Putamen (tissue), 1 donor: Measurements from ENCODE around the gene NR3C2.
"Not testable (repeated sequence)": the region's sequence is repeated elsewhere in the genome, so short reads cannot be mapped to it uniquely, and the experiment has no call there.

Source experiments
- DNase-seq: peaks from one replicate; pipeline ENCODE4 v3.0.0-alpha.2; 2016; ENCODE audit warnings: low spot score

The NR3C2 gene

DNA sequence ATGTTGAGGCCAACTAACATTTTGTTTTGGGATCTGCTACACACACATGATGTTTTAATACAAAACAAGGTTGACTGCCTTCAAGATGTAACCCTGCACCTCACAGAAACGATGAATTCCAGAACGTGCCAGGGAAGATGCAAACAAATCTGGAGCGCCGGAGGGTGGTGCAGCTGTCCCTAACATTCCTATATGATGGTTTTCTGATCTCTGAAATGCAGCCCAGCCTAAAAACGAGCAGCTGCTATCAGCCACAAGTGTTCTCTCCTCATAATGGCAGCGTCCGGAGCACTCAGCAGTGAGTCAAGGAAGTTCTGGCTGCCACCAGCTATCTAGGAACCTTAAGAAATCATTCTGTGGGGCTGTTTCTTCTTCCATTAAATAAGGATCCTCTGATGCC lies 333.4 kb downstream of the NR3C2 start:
- no peak for DNase-seq

GRCh38 chr4:148103597-148104355 lies 338.4 kb downstream of the NR3C2 start:
- no peak for DNase-seq

DNA sequence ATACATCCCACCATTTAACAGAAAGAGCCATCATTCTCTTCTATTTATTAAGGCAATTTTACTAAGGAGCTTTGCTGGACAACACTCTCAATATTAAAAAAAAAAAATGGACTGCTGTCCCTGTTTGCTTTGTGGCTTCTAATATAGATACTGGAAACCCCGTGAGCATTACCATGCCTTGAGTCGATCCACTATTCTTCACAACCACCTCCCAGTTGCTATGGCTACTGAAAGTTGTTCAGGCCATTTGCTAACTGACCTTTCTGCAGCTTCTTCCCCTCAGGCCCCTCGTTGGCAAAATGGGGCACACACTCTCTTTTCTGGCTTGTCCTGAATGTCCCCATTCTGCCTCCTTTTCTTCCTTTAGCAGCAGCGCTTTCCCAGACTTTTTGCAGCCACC lies 340.4 kb downstream of the NR3C2 start:
- no peak for DNase-seq

GRCh38 chr4:148101235-148101634 lies 341.0 kb downstream of the NR3C2 start:
- no peak for DNase-seq

DNA sequence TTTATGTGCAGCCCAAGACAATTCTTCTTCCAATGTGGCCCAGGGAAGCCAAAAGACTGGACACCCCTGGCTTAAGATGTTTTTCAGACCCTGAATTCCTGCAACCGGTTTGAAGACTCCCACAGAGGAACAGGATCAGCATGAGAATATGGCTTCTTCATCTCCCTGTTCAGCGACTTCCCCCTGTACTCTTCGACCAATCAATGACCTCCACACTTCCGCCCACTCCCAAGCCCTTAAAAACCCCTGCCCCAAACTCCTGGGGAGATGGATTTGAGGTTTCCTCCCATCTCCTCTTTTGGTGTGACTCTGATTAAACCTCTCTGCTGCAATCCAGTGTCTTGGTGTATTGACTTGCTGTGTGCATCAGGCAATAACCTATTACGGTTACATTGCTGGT lies 344.4 kb downstream of the NR3C2 start:
- DNase-seq = no peak

GRCh38 chr4:148095346-148095923 lies 346.8 kb downstream of the NR3C2 start:
- no peak for DNase-seq

DNA sequence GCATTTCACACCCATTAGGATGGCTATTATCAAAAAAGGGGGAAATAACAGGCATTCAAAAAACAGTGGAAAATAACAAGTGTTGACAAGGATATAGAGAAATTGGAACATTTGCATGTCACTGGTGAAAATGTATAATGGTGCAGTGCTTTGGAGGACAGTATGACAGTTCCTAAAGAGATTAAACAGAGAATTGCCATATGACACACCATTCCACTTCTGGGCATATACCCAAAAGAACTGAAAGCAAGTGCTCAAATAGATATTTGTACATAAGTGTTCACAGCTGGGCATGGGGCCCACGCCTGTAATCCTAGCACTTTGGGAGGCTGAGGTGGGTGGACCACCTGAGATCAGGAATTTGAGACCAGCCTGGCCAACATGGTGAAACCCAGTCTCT lies 348.1 kb downstream of the NR3C2 start:
- DNase-seq = no peak

- no peak for DNase-seq
Measured at GRCh38 chr4:148093065-148093464, 349.1 kb downstream of the NR3C2 start.

DNA sequence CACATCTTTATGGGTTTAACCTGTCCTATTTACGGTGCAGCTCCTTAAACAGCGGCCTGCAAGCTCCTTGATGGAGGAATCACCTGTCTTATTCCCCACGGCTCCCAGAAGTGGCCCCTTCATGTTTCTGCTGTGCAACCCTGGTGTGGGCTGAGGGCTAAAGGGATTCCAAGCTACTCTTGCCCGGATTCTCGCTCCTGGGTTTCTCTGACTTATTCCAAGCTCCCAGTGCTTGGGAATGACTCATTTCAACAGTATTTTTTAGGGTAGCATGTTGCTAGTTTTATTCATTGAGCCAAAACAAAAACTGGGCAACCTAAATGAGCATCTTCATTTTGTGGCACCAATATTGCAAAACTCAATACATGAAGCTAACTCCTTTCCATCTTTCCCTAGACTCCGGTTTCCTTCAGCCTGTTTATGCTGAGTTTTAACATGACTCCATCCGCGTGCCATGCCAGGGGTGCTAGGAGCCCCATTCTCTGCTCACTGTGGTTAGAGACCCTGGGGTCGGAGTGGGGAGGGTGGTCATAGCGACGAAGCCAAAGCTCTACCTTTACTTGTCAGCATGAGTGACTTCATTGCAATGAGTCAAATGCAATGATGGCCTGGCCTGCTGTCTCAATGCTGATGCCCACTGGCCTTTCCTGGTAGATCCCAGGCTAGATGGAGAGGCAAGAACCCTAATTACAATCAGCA lies 349.7 kb downstream of the NR3C2 start:
- no peak for DNase-seq

DNA sequence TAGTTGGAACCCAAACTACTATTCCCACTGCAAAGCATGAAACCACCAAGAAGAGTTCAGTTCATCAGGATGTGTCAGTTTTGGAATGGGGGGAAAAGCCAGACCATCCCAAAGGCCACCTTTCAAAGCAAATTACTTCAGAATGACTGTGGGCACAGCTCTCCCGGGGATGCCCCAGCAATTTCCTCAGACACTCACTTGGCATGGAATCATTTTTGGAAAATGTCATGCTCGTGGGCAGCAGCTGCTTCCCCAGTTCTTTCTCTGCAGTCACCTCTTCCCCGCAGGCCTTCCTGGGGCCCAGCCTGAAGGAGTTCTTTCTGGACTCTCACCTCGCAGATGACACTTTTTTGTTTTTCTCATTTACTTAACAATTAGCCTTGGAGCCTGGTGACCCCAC lies 350.3 kb downstream of the NR3C2 start:
- DNase-seq = no peak

DNA sequence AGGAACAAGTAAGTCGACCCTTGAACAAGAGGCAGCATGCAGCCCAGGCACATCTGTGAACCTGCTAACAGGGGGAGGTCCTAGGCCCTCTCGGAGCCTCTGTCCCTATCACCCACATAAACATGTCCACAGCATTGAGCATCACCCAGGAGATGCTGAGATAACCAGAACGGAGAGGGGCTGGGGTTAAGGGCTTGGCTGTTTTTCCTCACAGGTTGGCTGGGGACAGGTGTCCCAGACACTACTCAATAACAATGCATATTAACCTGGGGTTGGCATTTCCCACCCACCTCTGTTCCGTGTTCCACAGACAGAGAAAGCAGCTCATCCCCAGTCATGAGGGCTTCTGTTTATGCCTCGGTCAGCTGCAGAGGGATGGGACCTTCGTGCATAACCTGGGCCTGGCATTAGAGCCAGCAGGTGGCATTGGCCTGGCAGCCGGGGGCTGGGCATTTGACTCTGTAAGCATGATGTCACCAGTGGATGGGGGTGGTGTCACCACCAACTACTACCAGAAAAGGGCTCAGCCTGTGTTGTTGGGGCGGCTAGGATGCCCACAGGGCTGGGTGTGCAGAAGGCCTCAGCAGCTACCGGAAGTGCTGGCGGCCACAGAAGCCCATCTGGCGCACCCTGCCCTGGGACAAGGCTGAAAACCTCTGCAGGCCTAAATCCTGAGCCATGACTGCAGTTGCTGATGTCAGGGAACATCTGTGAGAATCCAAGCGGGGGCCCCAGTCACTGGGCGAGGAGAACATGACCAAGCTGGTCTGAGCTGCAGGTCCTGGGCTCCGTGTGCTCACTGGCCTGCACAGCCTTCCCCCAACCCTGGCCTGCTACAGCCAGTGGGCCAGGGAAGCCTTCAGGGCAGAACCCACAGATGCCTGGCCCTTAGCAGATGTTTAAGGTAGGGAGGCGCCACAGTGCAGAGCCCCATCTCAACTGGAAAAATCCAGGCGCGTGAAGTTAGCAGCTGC lies 351.4 kb downstream of the NR3C2 start:
- DNase-seq = no peak

GRCh38 chr4:148090029-148090428 lies 352.2 kb downstream of the NR3C2 start:
- DNase-seq = no peak

- DNase-seq = no peak
Measured at GRCh38 chr4:148089624-148090023, 352.6 kb downstream of the NR3C2 start.

GRCh38 chr4:148083073-148083472 lies 359.1 kb downstream of the NR3C2 start:
- not testable (repeated sequence) for DNase-seq

DNA sequence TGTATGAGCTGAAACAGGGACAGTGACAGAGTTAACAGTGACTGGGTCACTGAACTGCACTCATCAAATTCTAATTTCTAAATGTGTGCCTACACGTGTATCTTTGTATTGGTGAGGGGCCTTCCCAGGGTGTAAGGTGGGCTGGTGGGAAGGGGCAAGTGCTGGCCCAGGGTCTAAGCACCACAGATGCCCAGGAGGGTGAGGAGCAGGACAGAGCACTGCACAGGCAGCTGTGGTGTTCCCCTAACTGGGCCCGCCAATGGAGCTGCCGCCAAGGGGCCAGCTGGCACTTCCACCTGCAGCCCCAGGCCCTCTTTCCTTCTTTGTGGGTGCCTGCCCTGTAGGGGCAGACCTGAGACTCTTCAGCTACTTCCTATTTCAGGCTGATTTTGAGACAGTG lies 360.5 kb downstream of the NR3C2 start:
- no peak for DNase-seq

- DNase-seq = no peak
Measured at GRCh38 chr4:148081267-148081666, 360.9 kb downstream of the NR3C2 start.

- DNase-seq = no peak
Measured at GRCh38 chr4:148079961-148080360, 362.3 kb downstream of the NR3C2 start.

DNA sequence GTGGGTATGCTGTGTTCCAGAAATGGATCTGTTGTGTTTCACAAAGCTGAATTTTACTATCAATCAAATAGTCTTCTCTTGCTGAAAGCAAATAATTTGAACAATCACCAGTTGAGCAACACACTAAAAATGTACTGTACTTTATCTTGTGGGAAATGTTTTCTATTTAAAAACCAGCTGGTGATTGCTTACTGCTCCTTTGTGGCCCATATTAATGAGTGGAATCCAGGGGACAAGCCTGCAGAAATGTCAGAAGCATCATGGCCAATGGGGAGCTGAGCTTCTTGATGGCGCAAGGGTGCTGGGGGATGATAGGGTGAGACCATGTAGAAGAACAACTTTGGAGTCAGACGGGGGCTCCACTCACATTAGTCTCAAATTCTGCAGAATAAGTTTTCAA lies 364.2 kb downstream of the NR3C2 start:
- DNase-seq = no peak

- DNase-seq = no peak
Measured at GRCh38 chr4:148077581-148077980, 364.6 kb downstream of the NR3C2 start.

DNA sequence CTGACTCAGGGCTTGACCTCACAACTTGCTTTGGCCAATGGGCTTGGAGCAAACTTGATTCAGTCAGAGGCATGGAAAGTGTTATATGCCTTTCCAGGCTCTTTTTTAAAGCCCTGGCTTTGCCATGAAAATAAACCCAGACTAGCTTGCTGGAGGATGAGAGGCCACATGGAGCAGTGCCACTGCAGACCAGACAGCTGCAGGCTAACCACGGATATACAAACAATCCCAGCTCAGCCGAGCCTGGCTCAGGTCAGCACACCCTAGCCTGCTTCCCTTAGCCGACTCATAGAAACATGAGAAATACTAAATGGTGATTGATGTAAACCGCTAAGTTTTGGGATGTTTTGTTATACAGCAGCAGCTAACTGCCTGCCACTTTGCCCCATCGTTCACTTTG lies 365.2 kb downstream of the NR3C2 start:
- no peak for DNase-seq

- no peak for DNase-seq
Measured at GRCh38 chr4:148075438-148075837, 366.8 kb downstream of the NR3C2 start.

DNA sequence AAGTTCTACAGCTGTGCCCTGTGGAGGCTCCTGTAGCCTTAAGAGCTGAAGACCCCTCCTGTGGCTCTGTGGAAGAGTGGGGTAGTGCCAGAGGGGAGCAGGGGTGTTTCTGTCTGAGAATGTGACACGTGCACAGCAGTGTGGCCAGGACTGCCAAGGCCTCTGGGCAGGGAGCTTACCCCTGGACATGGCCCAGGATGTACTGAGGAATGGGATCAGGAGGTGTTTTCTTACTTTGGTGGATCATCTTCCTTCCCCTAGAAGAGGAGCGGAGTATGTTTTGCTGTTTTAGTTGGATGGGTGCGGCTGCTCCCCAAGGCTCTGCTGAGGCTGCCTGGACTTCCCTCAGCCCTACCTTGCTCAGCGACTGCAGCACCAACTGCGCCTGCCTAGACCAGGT lies 367.8 kb downstream of the NR3C2 start:
- DNase-seq = no peak
